Endothelial cell of umbilical vein (primary cell): ENCODE data around the gene ATG101. TPM values are rescaled to one million over a fixed set of nuclear protein-coding genes. Genes with fewer than 3 reads are reported as not detected.

Experiments
- BruUV-seq: library from RNA; stranded (reverse); fragments of 400-500 nt; replicated peaks from 2 replicates; lab custom pipeline; 2021; lab: Mats Ljungman, UMichigan
- CTCF ChIA-PET: fragments of 300-600, 350-600 bp; sonication (Branson Sonifier 250); formaldehyde crosslinking; loops from one replicate; lab custom pipeline; 2021; ENCODE audit warnings: antibody characterized with exemption, inconsistent platforms; lab: Charles Lee
- POLR2A ChIA-PET: fragments of 300-600, 350-600 bp; sonication (Branson Sonifier 250); formaldehyde crosslinking; loops from one replicate; lab custom pipeline; 2021; ENCODE audit warnings: antibody characterized with exemption, inconsistent platforms; lab: Charles Lee
- DNase-seq: peaks from one replicate; pipeline ENCODE4 v3.0.0-alpha.2; 2011; ENCODE audit warnings: low read depth, low spot score
- FAIRE-seq: peaks from 2 replicates; lab custom pipeline; 2011; peaks lifted over from hg19 to GRCh38; lab: Jason Lieb, UNC
- H2AFZ ChIP-seq: 2 replicates; pipeline ENCODE4 v1.6.0; 2012; ENCODE audit warnings: low read depth, low read length, control low read depth, inconsistent platforms
- H3K27ac ChIP-seq: 2 replicates; pipeline ENCODE4 v1.5.1; 2011; ENCODE audit warnings: low read depth, mild to moderate bottlenecking, control low read depth, low read length, moderate library complexity; ENCODE audit not compliant: insufficient read depth
- H3K27me3 ChIP-seq, 2 experiments: 2 replicates each; pipeline versions ENCODE4 v1.6.0 to v1.6.1; 2011; ENCODE audit warnings: low read length in 2 of 2, mixed read lengths in 1 of 2; ENCODE audit not compliant: control insufficient read depth in 2 of 2, insufficient read depth in 2 of 2
- H3K36me3 ChIP-seq, 2 experiments: 2 replicates in 1 of 2; 3 replicates in 1 of 2; pipeline ENCODE4 v1.5.1; 2011; ENCODE audit warnings: low read length in 2 of 2, mild to moderate bottlenecking in 1 of 2, moderate library complexity in 1 of 2; ENCODE audit not compliant: control insufficient read depth in 2 of 2, insufficient read depth in 2 of 2; ENCODE audit errors: extremely low read depth in 1 of 2
- H3K4me1 ChIP-seq: 3 replicates; pipeline ENCODE4 v1.5.1; 2011; ENCODE audit warnings: mild to moderate bottlenecking, low read length; ENCODE audit not compliant: control insufficient read depth, insufficient read depth; ENCODE audit errors: extremely low read depth
- H3K4me2 ChIP-seq: 2 replicates; pipeline ENCODE4 v1.6.1; 2011; ENCODE audit warnings: low read length, control low read depth, mixed read lengths; ENCODE audit not compliant: insufficient read depth
- H3K4me3 ChIP-seq, 3 experiments: fragments of 200-600 bp in 1 of 3; sonication (generic), shearing (Covaris generic) in 1 of 3; replicated peaks in 1 of 3; 2 replicates each; pipeline ENCODE4 v1.5.1; 2011 to 2016; ENCODE audit warnings: control low read depth in 3 of 3, low read length in 3 of 3, mild to moderate bottlenecking in 2 of 3, inconsistent platforms in 1 of 3, low read depth in 1 of 3, moderate library complexity in 1 of 3; ENCODE audit not compliant: insufficient read depth in 1 of 3
- H3K79me2 ChIP-seq: 2 replicates; pipeline ENCODE4 v1.6.0; 2012; ENCODE audit warnings: low read length, inconsistent platforms; ENCODE audit not compliant: control insufficient read depth, insufficient read depth
- H3K9ac ChIP-seq: replicated peaks from 2 replicates; pipeline ENCODE3; 2011; ENCODE audit warnings: low read length, control low read depth; ENCODE audit not compliant: insufficient read depth; ENCODE audit errors: extremely low read depth
- H3K9me1 ChIP-seq: replicated peaks from 3 replicates; pipeline ENCODE4 v1.6.0; 2011; ENCODE audit warnings: mild to moderate bottlenecking, low read length; ENCODE audit not compliant: control insufficient read depth, insufficient read depth; ENCODE audit errors: extremely low read depth
- H3K9me3 ChIP-seq: replicated peaks from 2 replicates; pipeline ENCODE4 v1.5.1; 2012; ENCODE audit warnings: low read length, inconsistent platforms; ENCODE audit not compliant: control insufficient read depth, insufficient read depth
- H4K20me1 ChIP-seq: replicated peaks from 2 replicates; pipeline ENCODE3; 2011; ENCODE audit warnings: mild to moderate bottlenecking, low read length; ENCODE audit not compliant: control insufficient read depth, insufficient read depth; ENCODE audit errors: extremely low read depth
- CTCF ChIP-seq, 2 donors: IDR thresholded peaks; 1 replicate in 1 of 2; 2 replicates in 1 of 2; pipeline ENCODE4 v1.5.1; 2011; ENCODE audit warnings: low read length in 2 of 2, mild to moderate bottlenecking in 2 of 2, moderate library complexity in 2 of 2, control low read depth in 1 of 2, inconsistent platforms in 1 of 2, low read depth in 1 of 2; ENCODE audit not compliant: insufficient read depth in 1 of 2; ENCODE audit errors: extremely low read depth in 1 of 2
- EZH2 ChIP-seq: IDR thresholded peaks from 2 replicates; pipeline ENCODE4 v1.6.1; 2012; ENCODE audit warnings: borderline replicate concordance, low read depth, mild to moderate bottlenecking, moderate library complexity, low read length, inconsistent platforms; ENCODE audit not compliant: severe bottlenecking
- FOS ChIP-seq: IDR thresholded peaks from 2 replicates; pipeline ENCODE4 v1.6.1; 2011; ENCODE audit warnings: mild to moderate bottlenecking, low read length, moderate library complexity, borderline replicate concordance; ENCODE audit not compliant: insufficient read depth
- GATA2 ChIP-seq: IDR thresholded peaks from 2 replicates; pipeline ENCODE4 v1.7.0; 2011; ENCODE audit warnings: low read depth, mild to moderate bottlenecking, moderate library complexity, mixed read lengths, low read length; ENCODE audit not compliant: insufficient read length, insufficient read depth
- JUN ChIP-seq: IDR thresholded peaks from 2 replicates; pipeline ENCODE4 v1.6.1; 2011; ENCODE audit warnings: borderline replicate concordance, low read depth; ENCODE audit not compliant: insufficient read length, insufficient read depth
- MAX ChIP-seq: IDR thresholded peaks from 2 replicates; pipeline ENCODE4 v1.6.1; 2011; ENCODE audit not compliant: insufficient read depth, insufficient read length
- MYC ChIP-seq: IDR thresholded peaks from one replicate; pipeline ENCODE4 v1.6.1; 2011; ENCODE audit warnings: mild to moderate bottlenecking, low read depth, low read length
- POLR2A ChIP-seq: IDR thresholded peaks from 2 replicates; pipeline ENCODE4 v1.6.1; 2012; ENCODE audit warnings: low read depth, mild to moderate bottlenecking, control low read depth, low read length
- POLR2AphosphoS5 ChIP-seq: IDR thresholded peaks from 2 replicates; pipeline ENCODE4 v1.6.1; 2012; ENCODE audit warnings: low read depth, mild to moderate bottlenecking, control low read depth, low read length, moderate library complexity; ENCODE audit not compliant: insufficient read depth
- dilution Hi-C: fragments of 300-500 bp; cut with MboI; formaldehyde crosslinking; loops from one replicate; pipeline ENCODE4 v1.15.0; 2019; ENCODE audit warnings: low sequenced_read_pairs; ENCODE audit not compliant: extremely low pct_ligation_motif_present
- intact Hi-C: fragments of 100-400 bp; cut with micrococcal nuclease; formaldehyde crosslinking; loops from one replicate; pipeline ENCODE4 v1.10.0; 2022
- polyA plus RNA-seq, 4 experiments: library from polyadenylated mRNA; depleted of rRNA in 3 of 4; stranded (reverse) in 3 of 4; unstranded in 1 of 4; fragments of >200 nt; gene quantifications; 2 replicates each; pipeline versions ENCODE4 v1.2.1 to v1.2.3, GENCODE V29; 2011 to 2012; ENCODE audit warnings: missing spikeins in 1 of 4
- total RNA-seq: library from RNA; stranded (reverse); gene quantifications from 2 replicates; pipeline ENCODE4 v1.2.3, GENCODE V29; 2021

Gene ATG101
- total and polyA plus RNA-seq, 2 donors (not counting 3 experiments of a cell fraction or from before 2014, with no cell fraction given): 41.6 to 78.4 TPM

- CTCF ChIA-PET: interaction anchor here (0.8 to 7.8 kb wide), 4 partner anchors 91 to 204 kb away, joined by 3 to 163 read pairs (median 4); no protein-coding TSS in a partner anchor
- Histone ChIP-seq H2AFZ (no peak overlapping the region), H3K27me3 (no peaks in the 10 kb centered on the region), H4K20me1 (no peaks in the 10 kb centered on the region), H3K4me1 (peaks cover 37% of the 10 kb centered on the region), H3K9me1 (no peaks in the 10 kb centered on the region), H3K27ac (no peak overlapping the region), H3K4me2 (no peak overlapping the region), H3K9me3 (no peaks in the 10 kb centered on the region), H3K4me3 (no peak overlapping the region), H3K9ac (no peak overlapping the region), H3K36me3 (no peaks in the 10 kb centered on the region), H3K79me2 (no peaks in the 10 kb centered on the region)
- no TSS peak for BruUV-seq
- dilution Hi-C loops (no loop called here), intact Hi-C loops (loop anchor here (10.0 kb wide), 1 partner anchor 881 kb away; the partner anchor contains the start of gene EIF4B)
- FAIRE-seq: no peak
- TF ChIP-seq FOS (no peak), MAX (no peak), GATA2 (no peak)
- no peak for DNase-seq
- POLR2A ChIA-PET: interaction anchor here (1.3 kb wide), 1 partner anchor 117 kb away, joined by 3 read pairs; the partner anchor contains the start of gene TAMALIN
Observed at GRCh38 chr12:52123487-52124186, 53.9 kb downstream of the ATG101 start.

- Histone ChIP-seq H3K9me3 (no peaks in the 10 kb centered on the region), H3K79me2 (no peaks in the 10 kb centered on the region), H3K9me1 (no peaks in the 10 kb centered on the region)
Observed at GRCh38 chr12:52125476-52125900, 55.7 kb downstream of the ATG101 start.

More at GRCh38 chr12:52125476-52125900, 55.7 kb downstream of the ATG101 start:
- Histone ChIP-seq H4K20me1 (no peaks in the 10 kb centered on the region), H3K4me1 (peaks cover 37% of the 10 kb centered on the region), H3K27me3 (no peaks in the 10 kb centered on the region), H3K4me2 (no peak overlapping the region), H3K27ac (peak overlapping the region; percentile 98), H2AFZ (no peak overlapping the region), H3K36me3 (no peaks in the 10 kb centered on the region), H3K9ac (no peak overlapping the region), H3K4me3 (no peak overlapping the region)
- FAIRE-seq: no peak
- dilution Hi-C loops: no loop called here
- intact Hi-C loops: loop anchor here (10.0 kb wide), 1 partner anchor 879 kb away; the partner anchor contains the start of gene EIF4B
- CTCF ChIA-PET: interaction anchor here (0.7 to 7.8 kb wide), 8 partner anchors 13 to 154 kb away, joined by 3 to 163 read pairs (median 3); no protein-coding TSS in a partner anchor
- no TSS peak for BruUV-seq
- TF ChIP-seq GATA2: no peak
- TF ChIP-seq POLR2A: no peak
- no peak for TF ChIP-seq MAX
- no peak for TF ChIP-seq MYC
- no peak for TF ChIP-seq EZH2
- no peak for TF ChIP-seq JUN
- TF ChIP-seq CTCF (IDR thresholded peaks at IDR 0.05; ENCODE audit: extremely low read depth in 1 of 2, insufficient read depth in 1 of 2, low read depth in 1 of 2, low read length in 2 of 2): no peak
- no peak for TF ChIP-seq FOS
- no peak for TF ChIP-seq POLR2AphosphoS5
- no peak for DNase-seq
- POLR2A ChIA-PET: interaction anchor here (0.6 kb wide), 1 partner anchor 66 kb away, joined by 3 read pairs; the partner anchor contains the start of gene KRT80
